Germinal center (tissue), 1 donor: ENCODE measurements around the gene EMC8.
A peak's percentile ranks its signal among the peaks of the same experiment; 100 is the strongest.
"Not testable (repeated sequence)": the region's sequence is repeated elsewhere in the genome, so short reads cannot be mapped to it uniquely, and the experiment has no call there.

Experiments used
- DNase-seq: peaks from one replicate; pipeline ENCODE4 v3.0.0; 2012; ENCODE audit warnings: mixed read lengths, low spot score

EMC8 gene

GRCh38 chr16:85799497-85800320 is at the start of gene EMC8, which contains the start of gene COX4I1:
Gene EMC8 (minus strand): TSS chr16:85799544. CDS start chr16:85799295, 249 bp downstream.
Gene COX4I1 (plus strand): TSS chr16:85799695. CDS start chr16:85801206, 1,511 bp downstream.
- peak; percentile 92 for DNase-seq

GRCh38 chr16:85848986-85849385 is 49.6 kb upstream of the EMC8 start:
- DNase-seq: no peak

GRCh38 chr16:85847681-85848601 is 48.6 kb upstream of the EMC8 start:
- no peak for DNase-seq

GRCh38 chr16:85847036-85847435 is 47.7 kb upstream of the EMC8 start:
- no peak for DNase-seq

- DNase-seq: no peak
These were observed 47.1 kb upstream of the EMC8 start for GRCh38 chr16:85846461-85846860.

GRCh38 chr16:85845266-85845665 is 45.9 kb upstream of the EMC8 start:
- no peak for DNase-seq

- DNase-seq: no peak
These were observed 45.4 kb upstream of the EMC8 start for GRCh38 chr16:85844786-85845185.

- DNase-seq: no peak
These were observed 44.8 kb upstream of the EMC8 start for GRCh38 chr16:85844169-85844481.

- no peak for DNase-seq
These were observed 44.3 kb upstream of the EMC8 start for GRCh38 chr16:85843471-85844168.

- DNase-seq: no peak
These were observed 43.5 kb upstream of the EMC8 start for GRCh38 chr16:85842848-85843247.

- no peak for DNase-seq
These were observed 43.1 kb upstream of the EMC8 start for GRCh38 chr16:85842435-85842834.

GRCh38 chr16:85840801-85841200 is 41.5 kb upstream of the EMC8 start:
- DNase-seq: no peak

- no peak for DNase-seq
These were observed 41.1 kb upstream of the EMC8 start for GRCh38 chr16:85840395-85840794.

- no peak for DNase-seq
These were observed 40.4 kb upstream of the EMC8 start for GRCh38 chr16:85839681-85840240.

- DNase-seq: no peak
These were observed 39.7 kb upstream of the EMC8 start for GRCh38 chr16:85838876-85839585.

- no peak for DNase-seq
These were observed 39.0 kb upstream of the EMC8 start for GRCh38 chr16:85838381-85838780.

- DNase-seq: not testable (repeated sequence)
These were observed 38.3 kb upstream of the EMC8 start for GRCh38 chr16:85837654-85838053.

- no peak for DNase-seq
These were observed 37.6 kb upstream of the EMC8 start for GRCh38 chr16:85836706-85837582.

- DNase-seq: no peak
These were observed 36.8 kb upstream of the EMC8 start for GRCh38 chr16:85835956-85836705.
